ENCODE data around the gene PTPRR.

GRCh38 chr12:70785896-70786295 lies 134.6 kb downstream of the PTPRR start:
- TF ChIP-seq, protein P1, sequence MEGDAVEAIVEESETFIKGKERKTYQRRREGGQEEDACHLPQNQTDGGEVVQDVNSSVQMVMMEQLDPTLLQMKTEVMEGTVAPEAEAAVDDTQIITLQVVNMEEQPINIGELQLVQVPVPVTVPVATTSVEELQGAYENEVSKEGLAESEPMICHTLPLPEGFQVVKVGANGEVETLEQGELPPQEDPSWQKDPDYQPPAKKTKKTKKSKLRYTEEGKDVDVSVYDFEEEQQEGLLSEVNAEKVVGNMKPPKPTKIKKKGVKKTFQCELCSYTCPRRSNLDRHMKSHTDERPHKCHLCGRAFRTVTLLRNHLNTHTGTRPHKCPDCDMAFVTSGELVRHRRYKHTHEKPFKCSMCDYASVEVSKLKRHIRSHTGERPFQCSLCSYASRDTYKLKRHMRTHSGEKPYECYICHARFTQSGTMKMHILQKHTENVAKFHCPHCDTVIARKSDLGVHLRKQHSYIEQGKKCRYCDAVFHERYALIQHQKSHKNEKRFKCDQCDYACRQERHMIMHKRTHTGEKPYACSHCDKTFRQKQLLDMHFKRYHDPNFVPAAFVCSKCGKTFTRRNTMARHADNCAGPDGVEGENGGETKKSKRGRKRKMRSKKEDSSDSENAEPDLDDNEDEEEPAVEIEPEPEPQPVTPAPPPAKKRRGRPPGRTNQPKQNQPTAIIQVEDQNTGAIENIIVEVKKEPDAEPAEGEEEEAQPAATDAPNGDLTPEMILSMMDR (conservative IDR thresholded peaks at IDR 0.05; ENCODE audit: low read length), result no peak
- TF ChIP-seq EZH2phosphoT487 (IDR thresholded peaks at IDR 0.05; ENCODE audit: borderline replicate concordance, low read depth, low read length), result no peak
